ENCODE results near the gene SCIN. TPM values are rescaled to one million over a fixed set of nuclear protein-coding genes. Genes with fewer than 3 reads are reported as not detected.
A peak's percentile ranks its signal among the peaks of the same experiment; 100 is the strongest.
"Not testable (repeated sequence)": the region's sequence is repeated elsewhere in the genome, so short reads cannot be mapped to it uniquely, and the experiment has no call there.

SCIN gene
- total RNA-seq, 1 experiment from 2014 or later: 0.22 TPM

DNA sequence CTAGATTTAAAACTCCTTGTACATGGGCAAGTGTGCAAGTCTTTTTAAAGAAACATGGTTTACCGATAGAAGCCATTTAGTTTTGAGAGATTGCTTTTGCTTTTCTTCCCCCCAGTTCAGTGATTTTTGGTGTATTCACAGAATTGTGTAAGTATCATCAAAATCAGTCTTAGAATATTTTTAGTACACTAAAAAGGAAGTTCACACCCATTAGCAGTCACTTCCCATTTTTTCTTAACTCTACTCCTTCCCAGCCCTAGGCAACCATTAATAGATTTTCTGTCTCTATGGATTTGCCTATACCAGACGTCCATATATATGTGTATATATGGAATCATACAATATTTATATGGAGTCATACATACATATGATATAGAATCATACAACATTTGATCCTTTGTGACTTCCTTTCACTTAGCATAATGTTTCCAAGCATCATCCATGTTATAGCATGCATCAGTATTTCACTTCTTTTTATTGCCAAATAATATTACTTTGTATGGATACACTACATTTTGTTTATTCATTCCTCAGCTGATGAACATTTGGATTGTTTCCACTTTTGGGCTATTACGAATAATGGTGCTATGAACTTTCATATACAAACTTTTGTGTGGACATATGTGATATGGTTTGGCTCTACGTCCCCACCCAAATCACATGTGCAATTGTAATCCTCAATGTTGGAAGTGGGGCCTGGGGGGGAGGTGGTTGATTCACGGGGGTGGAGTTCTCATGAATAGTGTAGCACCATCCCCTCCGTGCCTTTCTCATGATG is 100.4 kb downstream of the SCIN start:
- ChIA-PET RAD21 (ENCODE audit: low non-redundant PET in 1 of 2, low total read pairs in 2 of 2, uncharacterized antibody in 2 of 2, unreplicated experiment in 2 of 2) (interaction anchor here in 1 of 2 experiments (0.7 kb wide), 1 partner anchor 181 kb away, joined by 3 read pairs; no protein-coding TSS in a partner anchor), POLR2A (no interaction called here), CTCF (no interaction called here)
- no TSS peak for BruUV-seq (replicated peaks)
- no peaks in the 10 kb centered on the region for H3K9me3 ChIP-seq (ENCODE audit: control insufficient read depth in 1 of 2, insufficient read depth in 1 of 2, low read depth in 1 of 2, low read length in 2 of 2)
- intact Hi-C loops (cut with micrococcal nuclease): no loop called here
- TF ChIP-seq ZNF274 (IDR thresholded peaks at IDR 0.05; ENCODE audit: low read depth, low read length): no peak
- TF ChIP-seq TCF7L2 (IDR thresholded peaks at IDR 0.05; ENCODE audit: borderline replicate concordance, extremely low read depth, insufficient read depth, insufficient read length): no peak
- TF ChIP-seq JUND (IDR thresholded peaks at IDR 0.05): no peak
- no peak for DNase-seq (ENCODE audit: low read depth, low spot score)
- H4K20me1 ChIP-seq (ENCODE audit: insufficient read depth): no peaks in the 10 kb centered on the region
- ATAC-seq: no peak
- no peak overlapping the region for H3K27ac ChIP-seq (ENCODE audit: low read depth, low read length)
- no peak overlapping the region for H3K9ac ChIP-seq (ENCODE audit: low read length)
- H3K4me1 ChIP-seq (ENCODE audit: control insufficient read depth in 1 of 2, insufficient read depth in 2 of 2, low read length in 2 of 2): peaks cover 0 to 5% of the 10 kb centered on the region in 2 experiments; a peak in 1 of 4 replicates
- H2AFZ ChIP-seq (ENCODE audit: low read depth, low read length, poor library complexity, severe bottlenecking): peak overlapping the region; percentile 31
- no peaks in the 10 kb centered on the region for H3K9me2 ChIP-seq (ENCODE audit: insufficient read depth)
- H3K27me3 ChIP-seq (ENCODE audit: insufficient read depth, low read length): no peaks in the 10 kb centered on the region
- no peaks in the 10 kb centered on the region for H3K79me2 ChIP-seq (ENCODE audit: insufficient read depth, low read length)
- H3K4me2 ChIP-seq (ENCODE audit: low read length): no peak overlapping the region
- H3K4me3 ChIP-seq (replicated peaks in 1 of 2; ENCODE audit: low read depth in 1 of 2, low read length in 2 of 2): no peak overlapping the region
- H3K36me3 ChIP-seq (ENCODE audit: control insufficient read depth in 1 of 2, insufficient read depth in 2 of 2, low read length in 2 of 2): no peaks in the 10 kb centered on the region

DNA sequence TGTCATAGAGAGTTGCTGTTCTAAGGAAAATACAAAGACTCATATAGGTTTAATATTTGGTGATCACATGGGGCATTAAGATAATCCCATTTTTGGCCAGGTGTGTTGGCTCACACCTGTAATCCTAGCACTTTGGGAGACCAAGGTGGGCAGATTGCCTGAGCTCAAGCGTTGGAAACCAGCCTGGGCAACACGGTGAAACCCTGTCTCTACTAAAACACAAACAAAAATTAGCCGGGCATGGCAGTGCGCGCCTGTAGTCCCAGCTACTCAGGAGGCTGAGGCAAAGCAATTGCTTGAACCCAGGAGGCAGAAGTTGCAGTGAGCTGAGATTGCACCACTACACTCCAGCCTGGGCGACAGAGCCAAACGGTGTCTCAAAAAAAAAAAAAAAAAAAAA is 102.9 kb downstream of the SCIN start:
- intact Hi-C loops (cut with micrococcal nuclease); BruUV-seq (replicated peaks); H3K9me2 ChIP-seq (ENCODE audit: insufficient read depth); H3K4me1 ChIP-seq (ENCODE audit: control insufficient read depth in 1 of 2, insufficient read depth in 2 of 2, low read length in 2 of 2); H3K36me3 ChIP-seq (ENCODE audit: control insufficient read depth in 1 of 2, insufficient read depth in 2 of 2, low read length in 2 of 2); H3K9me3 ChIP-seq (ENCODE audit: control insufficient read depth in 1 of 2, insufficient read depth in 1 of 2, low read depth in 1 of 2, low read length in 2 of 2); H2AFZ ChIP-seq (ENCODE audit: low read depth, low read length, poor library complexity, severe bottlenecking); H3K79me2 ChIP-seq (ENCODE audit: insufficient read depth, low read length); DNase-seq (ENCODE audit: low read depth, low spot score); H3K4me2 ChIP-seq (ENCODE audit: low read length); H3K4me3 ChIP-seq (replicated peaks in 1 of 2; ENCODE audit: low read depth in 1 of 2, low read length in 2 of 2); H4K20me1 ChIP-seq (ENCODE audit: insufficient read depth); H3K27ac ChIP-seq (ENCODE audit: low read depth, low read length); H3K9ac ChIP-seq (ENCODE audit: low read length); POLR2A ChIA-PET; H3K27me3 ChIP-seq (ENCODE audit: insufficient read depth, low read length); ATAC-seq: not testable (repeated sequence)
- RAD21 ChIA-PET (ENCODE audit: low non-redundant PET in 1 of 2, low total read pairs in 2 of 2, uncharacterized antibody in 2 of 2, unreplicated experiment in 2 of 2): interaction anchor here in 1 of 2 experiments (0.7 kb wide), 1 partner anchor 357 kb away, joined by 4 read pairs; no protein-coding TSS in a partner anchor
- CTCF ChIA-PET: interaction anchor here (1.3 kb wide), 1 partner anchor 13 kb away, joined by 5 read pairs; the partner anchor contains the start of gene ARL4A

All from HCT116 (cell line).